Ovary (tissue), 9 donors: Measurements from ENCODE around the gene CEP170. TPM values are rescaled to one million over a fixed set of nuclear protein-coding genes. Genes with fewer than 3 reads are reported as not detected.

Source experiments
- DNase-seq, 5 donors: peaks; one replicate each; pipeline ENCODE4 v3.0.0-alpha.2; 2019 to 2020
- H3K27ac ChIP-seq, 2 donors: fragments of 200-600 bp; one replicate each; pipeline versions ENCODE4 v1.5.1 to v1.8.0; 2019 to 2022
- H3K27me3 ChIP-seq: fragments of 200-600 bp; one replicate; pipeline ENCODE4 v1.8.0; 2022
- H3K36me3 ChIP-seq: fragments of 200-600 bp; sonication (generic); one replicate; pipeline ENCODE4 v1.5.1; 2019
- H3K4me1 ChIP-seq: one replicate; pipeline ENCODE4 v1.8.1; 2013; ENCODE audit warnings: mild to moderate bottlenecking, moderate library complexity; ENCODE audit not compliant: insufficient read depth
- H3K4me3 ChIP-seq: fragments of 200-600 bp; sonication (generic); one replicate; pipeline ENCODE4 v1.5.1; 2017
- H3K9me3 ChIP-seq, 2 donors: fragments of 200-600 bp in 1 of 2; sonication (generic) in 1 of 2; one replicate each; pipeline versions ENCODE4 v1.5.1 to v1.8.1; 2013 to 2019; ENCODE audit warnings: mild to moderate bottlenecking in 1 of 2, moderate library complexity in 1 of 2
- CTCF ChIP-seq, 3 donors: fragments of 450-650 bp in 2 of 3; fragments of 200-600 bp in 1 of 3; IDR thresholded peaks; one replicate each; pipeline versions ENCODE4 v1.5.1 to v1.8.0; 2016 to 2022; ENCODE audit warnings: antibody characterized with exemption in 3 of 3, mild to moderate bottlenecking in 1 of 3
- EP300 ChIP-seq: sonication (generic); formaldehyde crosslinking; IDR thresholded peaks from one replicate; pipeline ENCODE4 v1.6.1; 2017; ENCODE audit warnings: antibody characterized with exemption
- POLR2A ChIP-seq: fragments of 450-650 bp; IDR thresholded peaks from one replicate; pipeline ENCODE4 v1.6.1; 2017; ENCODE audit warnings: antibody characterized with exemption, mild to moderate bottlenecking, moderate library complexity
- WGBS, 3 donors: extraction: QIAGEN DNeasy Blood & Tissue Kit in 1 of 3; methylation state at CpG; one replicate each; pipeline versions ENCODE4 v1.1.5 to v1.1.7; 2013 to 2017; 5-methylcytosine and 5-hydroxymethylcytosine counted together
- intact Hi-C, 4 donors: fragments of 100-400 bp; cut with DNase I; formaldehyde crosslinking; loops; one replicate each; pipeline versions ENCODE4 v1.11.0 to v1.15.1; 2022 to 2023
- polyA plus RNA-seq, 2 donors: library from polyadenylated mRNA; stranded (reverse); fragments of 200-250 nt in 1 of 2; fragments of 350-450 nt in 1 of 2; fragmentation: Illumina TruSeq in 1 of 2; extraction: RNeasy Lipid Tissue Mini Kit (QIAGEN cat#74804) in 1 of 2; gene quantifications; one replicate each; pipeline ENCODE4 v1.2.3, GENCODE V29; 2013 to 2014
- total RNA-seq, 7 donors: library from RNA; depleted of rRNA in 2 of 7; stranded (reverse); fragments of >200 nt in 2 of 7; fragmentation: NEBNext Ultra II Directional in 3 of 7; extraction: Animal tissue kit (Norgen Biotek cat#: 25700) in 3 of 7; gene quantifications; one replicate each; pipeline versions ENCODE4 v1.1.0 to v1.2.4, GENCODE V29; 2016 to 2023
- donor health status: DM: no; HTN: no; CAD: no; lungs with moderate emphysema.
- donor health status: DM: no; HTN: no; CAD: no.
- donor health status: Bipolar disorder and iron deficiency.
- donor health status: DM: yes; HTN: yes; CAD: no.
- donor health status: DM: no; HTN: no; CAD: no.
- donor health status: DM: yes; HTN: yes; CAD: no.

Gene CEP170
- total and polyA plus RNA-seq, 9 donors: 16.4 to 66.4 (median 42.6) TPM

- Histone ChIP-seq H3K36me3 (no peaks in the 10 kb centered on the region), H3K4me3 (no peak overlapping the region), H3K9me3 (no peaks in the 10 kb centered on the region), H3K4me1 (peaks cover 2% of the 10 kb centered on the region), H3K27me3 (no peaks in the 10 kb centered on the region), H3K27ac (no peak overlapping the region)
- DNase-seq: no peak
- intact Hi-C loops: no loop called here
- WGBS, 3 donors: 83 to 91% (median 84%) methylated on average over 13 of the region's 13 CpGs
- TF ChIP-seq POLR2A: no peak
These were observed 13.8 kb upstream of the CEP170 start for GRCh38 chr1:243268751-243269460.

- H3K27ac ChIP-seq: no peak overlapping the region
- 48 to 51% (median 49%) methylated on average over 12 of the region's 12 CpGs for WGBS, 3 donors
- TF ChIP-seq POLR2A: no peak
- TF ChIP-seq EP300: no peak
- no peak for TF ChIP-seq CTCF (IDR thresholded peaks at IDR 0.05)
These were observed 13.0 kb upstream of the CEP170 start for GRCh38 chr1:243267914-243268653.

GRCh38 chr1:243267471-243267880 is 12.4 kb upstream of the CEP170 start:
- Histone ChIP-seq H3K4me3 (no peak overlapping the region), H3K36me3 (no peaks in the 10 kb centered on the region), H3K27ac (no peak overlapping the region), H3K9me3 (no peaks in the 10 kb centered on the region), H3K4me1 (peaks cover 2% of the 10 kb centered on the region), H3K27me3 (no peaks in the 10 kb centered on the region)
- 91 to 96% (median 93%) methylated on average over 10 of the region's 10 CpGs for WGBS, 3 donors
- intact Hi-C loops: no loop called here
- no peak for DNase-seq
- TF ChIP-seq POLR2A: no peak
- TF ChIP-seq CTCF (IDR thresholded peaks at IDR 0.05): no peak
- TF ChIP-seq EP300: no peak

More at GRCh38 chr1:243267914-243268653, 13.0 kb upstream of the CEP170 start:
- DNase-seq: no peak
- Histone ChIP-seq H3K27me3 (no peaks in the 10 kb centered on the region), H3K4me1 (peaks cover 2% of the 10 kb centered on the region), H3K4me3 (no peak overlapping the region), H3K36me3 (no peaks in the 10 kb centered on the region), H3K9me3 (no peaks in the 10 kb centered on the region)
- intact Hi-C loops: no loop called here

GRCh38 chr1:243266231-243266630 is 11.2 kb upstream of the CEP170 start:
- TF ChIP-seq POLR2A (no peak), EP300 (no peak), CTCF (IDR thresholded peaks at IDR 0.05) (no peak)
- Histone ChIP-seq H3K9me3 (no peaks in the 10 kb centered on the region), H3K4me1 (peaks cover 2% of the 10 kb centered on the region), H3K36me3 (no peaks in the 10 kb centered on the region), H3K27ac (no peak overlapping the region), H3K27me3 (no peaks in the 10 kb centered on the region), H3K4me3 (no peak overlapping the region)
- intact Hi-C loops: no loop called here
- 90 to 96% (median 96%) methylated on average over 4 of the region's 4 CpGs for WGBS, 3 donors
- DNase-seq: no peak

- Histone ChIP-seq H3K27ac (no peak overlapping the region), H3K27me3 (no peaks in the 10 kb centered on the region), H3K4me3 (no peak overlapping the region), H3K4me1 (peaks cover 4% of the 10 kb centered on the region), H3K9me3 (no peaks in the 10 kb centered on the region), H3K36me3 (no peaks in the 10 kb centered on the region)
- TF ChIP-seq POLR2A (no peak), EP300 (no peak), CTCF (IDR thresholded peaks at IDR 0.05) (no peak)
- WGBS, 3 donors: 66 to 76% (median 75%) methylated on average over 2 of the region's 2 CpGs
- intact Hi-C loops: no loop called here
- no peak for DNase-seq
These were observed 9.6 kb upstream of the CEP170 start for GRCh38 chr1:243264717-243265116.
